ENCODE results near the gene RPP30. TPM values are rescaled to one million over a fixed set of nuclear protein-coding genes. Genes with fewer than 3 reads are reported as not detected.

RPP30 gene
- total and polyA plus RNA-seq, 2 of the 13 experiments (the other 11 are each of a cell fraction or from before 2014, with no cell fraction given) = 27.1 to 65.0 TPM

DNA sequence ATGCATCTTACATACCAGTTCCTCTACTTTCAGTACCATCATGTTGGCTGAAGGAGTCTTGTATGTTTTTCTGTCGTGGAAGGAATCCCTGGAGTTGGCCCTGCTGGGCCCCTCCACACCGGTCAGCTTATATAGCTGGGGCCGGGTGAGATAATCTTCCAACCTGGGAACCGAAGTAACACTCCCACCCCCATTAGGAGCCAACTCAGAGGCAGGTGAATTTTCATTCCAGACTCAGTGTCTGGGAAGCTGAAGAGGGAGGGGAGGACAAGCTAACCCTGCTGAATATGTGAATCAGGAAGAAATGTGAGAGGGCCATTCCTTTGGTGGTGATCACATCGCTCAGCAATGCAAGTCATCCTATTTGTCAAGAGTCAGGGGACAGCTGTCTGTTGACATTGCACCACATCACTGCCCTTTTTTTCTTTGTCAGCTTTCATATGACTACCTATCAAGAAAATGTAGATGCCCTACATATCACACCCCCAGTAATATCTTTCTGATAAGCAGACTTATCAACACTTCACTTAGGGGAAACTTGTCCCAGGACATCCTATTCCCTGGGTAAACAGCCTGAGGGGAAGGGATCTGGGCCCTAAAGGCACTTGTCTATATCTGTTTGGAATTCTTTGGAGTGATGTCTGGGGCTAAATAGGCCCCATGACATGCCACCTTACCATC lies 49.4 kb downstream of the RPP30 start, which contains the start of gene ANKRD1 (continued):
- no peak for TF ChIP-seq PCBP2 (optimal IDR thresholded peaks at IDR 0.05; ENCODE audit: low read depth, low read length, poor library complexity, severe bottlenecking)
- TF ChIP-seq, protein P1, sequence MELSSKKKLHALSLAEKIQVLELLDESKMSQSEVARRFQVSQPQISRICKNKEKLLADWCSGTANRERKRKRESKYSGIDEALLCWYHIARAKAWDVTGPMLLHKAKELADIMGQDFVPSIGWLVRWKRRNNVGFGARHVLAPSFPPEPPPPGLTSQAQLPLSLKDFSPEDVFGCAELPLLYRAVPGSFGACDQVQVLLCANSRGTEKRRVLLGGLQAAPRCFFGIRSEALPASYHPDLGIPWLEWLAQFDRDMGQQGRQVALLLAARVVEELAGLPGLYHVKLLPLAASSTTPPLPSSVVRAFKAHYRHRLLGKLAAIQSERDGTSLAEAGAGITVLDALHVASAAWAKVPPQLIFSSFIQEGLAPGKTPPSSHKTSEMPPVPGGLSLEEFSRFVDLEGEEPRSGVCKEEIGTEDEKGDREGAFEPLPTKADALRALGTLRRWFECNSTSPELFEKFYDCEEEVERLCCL (CRISPR knock-in tag; IDR thresholded peaks at IDR 0.05; ENCODE audit: borderline replicate concordance) = no peak
- no peak for TF ChIP-seq NFKB2 (CRISPR knock-in tag; IDR thresholded peaks at IDR 0.05; ENCODE audit: borderline replicate concordance)
- TF ChIP-seq, protein P2, sequence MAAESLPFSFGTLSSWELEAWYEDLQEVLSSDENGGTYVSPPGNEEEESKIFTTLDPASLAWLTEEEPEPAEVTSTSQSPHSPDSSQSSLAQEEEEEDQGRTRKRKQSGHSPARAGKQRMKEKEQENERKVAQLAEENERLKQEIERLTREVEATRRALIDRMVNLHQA (CRISPR knock-in tag; IDR thresholded peaks at IDR 0.05) = no peak
- TF ChIP-seq ZBTB1 (CRISPR knock-in tag; IDR thresholded peaks at IDR 0.05; ENCODE audit: borderline replicate concordance) = no peak
- peak; percentile 78 for TF ChIP-seq TBX2 (CRISPR knock-in tag; IDR thresholded peaks at IDR 0.05; ENCODE audit: borderline replicate concordance)
- TF ChIP-seq ZNF724P (CRISPR knock-in tag; IDR thresholded peaks at IDR 0.05; ENCODE audit: borderline replicate concordance) = no peak
- TF ChIP-seq ETV6 (CRISPR knock-in tag; conservative IDR thresholded peaks at IDR 0.05) = 0 out of 2 replicates have a peak, but pooled peaks have one; percentile 43
- TF ChIP-seq TAF15 (IDR thresholded peaks at IDR 0.05; ENCODE audit: low read depth, low read length, poor library complexity, severe bottlenecking) = no peak
- no peak for TF ChIP-seq JARID2 (CRISPR knock-in tag; IDR thresholded peaks at IDR 0.05; ENCODE audit: insufficient replicate concordance)
- no peak for TF ChIP-seq GTF2F1 (IDR thresholded peaks at IDR 0.05; ENCODE audit: low read length)
- no peak for TF ChIP-seq GFI1 (CRISPR knock-in tag; IDR thresholded peaks at IDR 0.05; ENCODE audit: borderline replicate concordance)
- no peak; the same call in 1 of the 2 replicates for TF ChIP-seq TBX3 (IDR thresholded peaks at IDR 0.05; ENCODE audit: borderline replicate concordance)
- no peak for TF ChIP-seq ZNF570 (CRISPR knock-in tag; IDR thresholded peaks at IDR 0.05; ENCODE audit: borderline replicate concordance)
- TF ChIP-seq TCF7 (IDR thresholded peaks at IDR 0.05; ENCODE audit: low read depth) = peak; percentile 69
- no peak for TF ChIP-seq CENPT (CRISPR knock-in tag; IDR thresholded peaks at IDR 0.05; ENCODE audit: low read depth)
- TF ChIP-seq ELF1 (CRISPR knock-in tag; IDR thresholded peaks at IDR 0.05) = peak; percentile 45; the same call in 1 of the 2 replicates
- TF ChIP-seq GABPB1 (CRISPR knock-in tag; IDR thresholded peaks at IDR 0.05) = no peak; the same call in 1 of the 2 replicates
- no peak for TF ChIP-seq ZNF343 (CRISPR knock-in tag; IDR thresholded peaks at IDR 0.05)
- peak; percentile 86 for TF ChIP-seq HDAC2 (CRISPR knock-in tag; IDR thresholded peaks at IDR 0.05)
- TF ChIP-seq, protein P3, sequence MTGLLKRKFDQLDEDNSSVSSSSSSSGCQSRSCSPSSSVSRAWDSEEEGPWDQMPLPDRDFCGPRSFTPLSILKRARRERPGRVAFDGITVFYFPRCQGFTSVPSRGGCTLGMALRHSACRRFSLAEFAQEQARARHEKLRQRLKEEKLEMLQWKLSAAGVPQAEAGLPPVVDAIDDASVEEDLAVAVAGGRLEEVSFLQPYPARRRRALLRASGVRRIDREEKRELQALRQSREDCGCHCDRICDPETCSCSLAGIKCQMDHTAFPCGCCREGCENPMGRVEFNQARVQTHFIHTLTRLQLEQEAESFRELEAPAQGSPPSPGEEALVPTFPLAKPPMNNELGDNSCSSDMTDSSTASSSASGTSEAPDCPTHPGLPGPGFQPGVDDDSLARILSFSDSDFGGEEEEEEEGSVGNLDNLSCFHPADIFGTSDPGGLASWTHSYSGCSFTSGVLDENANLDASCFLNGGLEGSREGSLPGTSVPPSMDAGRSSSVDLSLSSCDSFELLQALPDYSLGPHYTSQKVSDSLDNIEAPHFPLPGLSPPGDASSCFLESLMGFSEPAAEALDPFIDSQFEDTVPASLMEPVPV (CRISPR knock-in tag; IDR thresholded peaks at IDR 0.05) = no peak; the same call in 1 of the 2 replicates
- peak; percentile 97 for TF ChIP-seq FOXA3 (CRISPR knock-in tag; IDR thresholded peaks at IDR 0.05)
- no peak for TF ChIP-seq ZC3H13 (CRISPR knock-in tag; IDR thresholded peaks at IDR 0.05)
- TF ChIP-seq, protein P4, sequence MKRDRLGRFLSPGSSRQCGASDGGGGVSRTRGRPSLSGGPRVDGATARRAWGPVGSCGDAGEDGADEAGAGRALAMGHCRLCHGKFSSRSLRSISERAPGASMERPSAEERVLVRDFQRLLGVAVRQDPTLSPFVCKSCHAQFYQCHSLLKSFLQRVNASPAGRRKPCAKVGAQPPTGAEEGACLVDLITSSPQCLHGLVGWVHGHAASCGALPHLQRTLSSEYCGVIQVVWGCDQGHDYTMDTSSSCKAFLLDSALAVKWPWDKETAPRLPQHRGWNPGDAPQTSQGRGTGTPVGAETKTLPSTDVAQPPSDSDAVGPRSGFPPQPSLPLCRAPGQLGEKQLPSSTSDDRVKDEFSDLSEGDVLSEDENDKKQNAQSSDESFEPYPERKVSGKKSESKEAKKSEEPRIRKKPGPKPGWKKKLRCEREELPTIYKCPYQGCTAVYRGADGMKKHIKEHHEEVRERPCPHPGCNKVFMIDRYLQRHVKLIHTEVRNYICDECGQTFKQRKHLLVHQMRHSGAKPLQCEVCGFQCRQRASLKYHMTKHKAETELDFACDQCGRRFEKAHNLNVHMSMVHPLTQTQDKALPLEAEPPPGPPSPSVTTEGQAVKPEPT (CRISPR knock-in tag; IDR thresholded peaks at IDR 0.05; ENCODE audit: low read depth) = no peak
- no peak for TF ChIP-seq ZNF552 (CRISPR knock-in tag; IDR thresholded peaks at IDR 0.05; ENCODE audit: borderline replicate concordance)
- no peak for TF ChIP-seq TAF1 (CRISPR knock-in tag; IDR thresholded peaks at IDR 0.05)

All from HepG2 (cell line).